ENCODE results near the gene TBC1D5.
"Not testable (repeated sequence)": the region's sequence is repeated elsewhere in the genome, so short reads cannot be mapped to it uniquely, and the experiment has no call there.

- TF ChIP-seq CTCF, POLR2A (IDR thresholded peaks at IDR 0.05): not testable (repeated sequence)
These were observed 34.9 kb upstream of the TBC1D5 start for GRCh38 chr3:17777326-17777725.
